ENCODE results near the gene APOC3.

DNA sequence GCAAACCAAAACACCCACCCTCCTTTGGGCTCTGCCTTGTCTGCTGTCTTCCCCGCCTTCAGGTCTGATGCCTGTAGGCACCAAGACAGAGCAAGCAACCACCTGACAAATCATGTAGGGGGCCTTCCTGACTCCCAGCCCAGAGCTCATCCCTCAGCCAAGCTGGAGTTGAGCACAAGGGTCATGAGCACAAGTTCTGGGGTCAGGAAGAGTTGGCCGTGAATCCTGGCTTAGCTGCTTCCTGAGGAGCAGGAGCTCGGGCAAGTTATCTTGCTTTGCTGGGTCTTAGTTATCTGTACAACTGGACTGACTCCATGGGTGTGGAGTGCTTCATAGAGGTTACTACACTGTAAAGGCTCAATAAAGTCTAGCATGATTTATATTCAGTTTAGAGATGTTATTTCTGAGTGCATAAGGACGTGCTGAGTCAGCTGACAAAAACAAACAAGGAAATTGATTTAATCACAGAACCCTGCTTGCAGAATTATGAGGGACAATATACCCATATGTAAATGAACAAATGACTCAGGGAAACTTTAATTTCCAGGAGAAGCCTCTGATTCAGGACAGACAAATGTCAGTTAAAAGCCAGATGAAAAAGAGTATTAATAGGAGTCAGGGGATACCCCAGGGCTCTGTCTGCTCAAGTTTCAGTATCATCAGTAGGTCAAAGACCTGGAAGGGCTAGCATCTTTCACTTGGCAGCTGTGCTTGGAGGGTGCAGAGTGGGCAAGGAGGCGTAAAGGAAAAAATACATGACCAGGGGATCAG lies 22.7 kb downstream of the APOC3 start:
- TF ChIP-seq EZH2 (IDR thresholded peaks at IDR 0.05; ENCODE audit: low read length, unreplicated experiment), result no peak
- no peak for TF ChIP-seq EZH2phosphoT487 (IDR thresholded peaks at IDR 0.05; ENCODE audit: borderline replicate concordance, low read length)
- TF ChIP-seq, protein P1, sequence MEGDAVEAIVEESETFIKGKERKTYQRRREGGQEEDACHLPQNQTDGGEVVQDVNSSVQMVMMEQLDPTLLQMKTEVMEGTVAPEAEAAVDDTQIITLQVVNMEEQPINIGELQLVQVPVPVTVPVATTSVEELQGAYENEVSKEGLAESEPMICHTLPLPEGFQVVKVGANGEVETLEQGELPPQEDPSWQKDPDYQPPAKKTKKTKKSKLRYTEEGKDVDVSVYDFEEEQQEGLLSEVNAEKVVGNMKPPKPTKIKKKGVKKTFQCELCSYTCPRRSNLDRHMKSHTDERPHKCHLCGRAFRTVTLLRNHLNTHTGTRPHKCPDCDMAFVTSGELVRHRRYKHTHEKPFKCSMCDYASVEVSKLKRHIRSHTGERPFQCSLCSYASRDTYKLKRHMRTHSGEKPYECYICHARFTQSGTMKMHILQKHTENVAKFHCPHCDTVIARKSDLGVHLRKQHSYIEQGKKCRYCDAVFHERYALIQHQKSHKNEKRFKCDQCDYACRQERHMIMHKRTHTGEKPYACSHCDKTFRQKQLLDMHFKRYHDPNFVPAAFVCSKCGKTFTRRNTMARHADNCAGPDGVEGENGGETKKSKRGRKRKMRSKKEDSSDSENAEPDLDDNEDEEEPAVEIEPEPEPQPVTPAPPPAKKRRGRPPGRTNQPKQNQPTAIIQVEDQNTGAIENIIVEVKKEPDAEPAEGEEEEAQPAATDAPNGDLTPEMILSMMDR (conservative IDR thresholded peaks at IDR 0.05; ENCODE audit: low read depth, low read length), result no peak
